HG03520 (cell line): Measurements from ENCODE around the gene SKIDA1.

Source experiments
- ATAC-seq: cut with Tn5 transposase; IDR thresholded peaks from one replicate; pipeline ENCODE4 v1.9.1; 2021; ENCODE audit warnings: mild to moderate bottlenecking, moderate library complexity; ENCODE audit not compliant: unreplicated experiment

SKIDA1 gene

DNA sequence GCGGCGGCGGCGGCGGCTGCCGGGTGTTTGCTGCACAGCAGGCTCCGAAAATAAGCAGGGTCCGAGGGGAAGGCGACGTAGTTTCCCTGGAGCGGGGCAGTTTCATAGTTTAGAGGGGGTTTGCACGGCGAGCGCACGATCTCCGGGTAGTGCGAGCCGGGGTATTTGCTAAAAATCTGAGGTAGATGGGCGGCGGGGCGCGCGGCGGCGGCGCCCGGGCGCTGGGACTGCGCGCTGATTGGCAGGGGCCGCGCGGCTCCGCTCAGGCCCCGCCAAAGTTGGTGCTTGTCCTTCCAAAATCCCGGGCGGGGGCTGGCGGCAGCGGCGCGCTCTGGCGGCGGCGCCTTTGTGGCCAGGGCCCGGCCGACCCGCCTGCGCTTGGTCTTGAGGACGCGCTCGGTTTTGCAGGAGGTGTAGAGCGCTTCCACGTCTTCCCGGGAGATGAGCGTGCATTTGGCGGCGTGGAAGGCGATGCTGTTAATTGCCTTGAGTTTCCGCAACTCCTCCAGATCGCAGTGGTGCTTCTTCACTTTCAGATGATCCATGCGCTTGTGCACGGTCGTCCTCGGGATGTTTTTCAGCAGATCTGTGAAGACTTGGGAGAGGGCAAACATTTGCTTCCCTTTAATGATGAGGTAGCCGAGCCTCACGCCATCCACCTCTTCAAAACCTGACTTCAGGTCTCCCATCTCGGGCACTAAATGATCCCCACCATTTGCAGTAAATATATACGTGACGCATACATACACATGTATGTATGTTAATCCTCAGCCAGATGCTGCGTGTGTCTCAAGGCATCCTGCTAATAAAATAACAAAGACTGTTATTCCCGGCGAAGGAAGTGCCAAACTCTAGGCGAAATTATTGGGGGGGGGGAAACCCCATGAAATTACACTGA lies 8.1 kb downstream of the SKIDA1 start:
- ATAC-seq = peak; percentile 26

GRCh38 chr10:21516242-21517131 lies 9.0 kb downstream of the SKIDA1 start:
- ATAC-seq = peak; percentile 71

DNA sequence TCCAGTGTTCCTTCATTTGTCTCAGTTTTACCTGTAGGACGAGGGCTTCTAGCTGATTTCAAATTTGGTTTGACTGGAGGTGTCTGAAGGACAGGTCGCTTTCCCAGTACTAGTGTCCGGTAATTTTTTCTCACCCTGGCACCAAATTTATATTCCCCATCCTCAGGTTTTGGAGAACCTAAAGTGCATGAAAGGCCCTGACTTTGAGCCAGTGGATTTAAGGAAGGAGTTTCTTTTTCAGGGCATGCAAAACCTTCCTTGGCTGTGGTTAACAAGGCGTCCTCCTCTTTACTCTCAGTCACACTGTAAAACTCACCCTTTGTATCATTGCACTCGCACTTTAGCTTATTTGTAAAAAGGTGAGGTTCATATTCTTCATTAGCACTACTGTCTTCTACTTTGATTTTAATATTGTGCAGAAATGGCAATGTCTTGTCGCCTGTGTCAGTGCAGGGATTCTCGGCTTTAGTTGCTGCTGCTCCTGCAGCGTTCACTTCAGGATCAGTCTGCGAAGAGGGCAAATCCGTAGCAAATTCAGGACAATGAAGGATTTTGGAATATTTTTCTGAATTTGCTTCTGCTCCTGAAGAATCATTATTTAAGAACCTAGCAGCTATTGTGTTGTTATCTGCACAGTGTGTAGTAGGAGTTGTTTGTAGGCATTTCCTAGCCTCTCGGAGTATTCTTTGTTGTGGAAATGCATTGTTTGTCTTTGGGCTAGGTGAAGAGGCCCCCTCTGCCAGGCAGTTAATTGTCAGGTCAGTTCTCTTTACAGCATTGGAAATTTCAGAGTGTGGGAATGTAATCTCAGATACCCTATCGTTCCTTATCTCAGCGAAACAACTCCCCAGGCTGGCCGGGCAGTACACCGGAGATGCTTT lies 9.9 kb downstream of the SKIDA1 start:
- no peak for ATAC-seq

DNA sequence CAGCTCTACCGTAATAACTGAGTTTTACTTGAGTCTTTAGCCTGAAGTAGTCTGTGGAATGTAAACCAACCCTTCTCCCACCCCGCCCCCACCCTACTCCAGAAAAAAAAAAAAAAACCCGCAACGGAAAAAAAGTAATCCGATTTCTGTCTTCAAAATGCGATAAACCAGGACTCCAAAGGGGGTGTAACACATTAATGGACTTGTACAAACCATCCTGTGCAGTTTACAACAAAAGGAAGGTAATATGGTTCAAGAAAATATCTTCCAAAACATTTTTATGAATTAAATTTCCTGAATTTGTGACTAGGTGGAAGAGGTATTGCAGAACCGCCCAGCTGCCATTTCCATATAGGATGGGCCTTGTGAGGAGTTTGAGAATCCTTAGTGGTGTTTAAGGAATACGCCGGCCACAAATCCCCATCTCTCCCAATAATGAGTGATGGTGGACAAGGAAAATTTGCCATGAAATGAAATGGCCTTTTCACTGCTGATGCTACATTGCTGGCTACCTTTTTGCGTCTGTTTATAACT lies 10.6 kb downstream of the SKIDA1 start:
- ATAC-seq = no peak

GRCh38 chr10:21514129-21514817 lies 11.2 kb downstream of the SKIDA1 start:
- no peak for ATAC-seq

DNA sequence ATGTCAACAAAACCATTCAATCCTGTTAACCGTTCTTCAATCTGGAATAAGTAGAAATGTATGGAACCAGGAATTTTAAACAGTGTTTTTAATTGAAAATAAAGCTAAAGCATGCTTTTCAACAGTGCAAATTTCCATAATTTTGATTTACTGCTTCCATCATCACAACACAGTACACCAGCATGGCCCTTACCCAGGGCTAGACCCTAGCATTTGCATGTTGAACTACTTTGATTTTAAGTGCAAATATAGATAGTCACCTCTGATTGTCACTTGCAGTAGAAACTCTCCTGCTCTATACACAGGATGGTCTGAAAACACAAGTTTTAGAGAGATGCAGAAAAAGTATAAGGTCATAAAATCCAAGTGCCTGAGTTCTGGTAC lies 12.1 kb downstream of the SKIDA1 start:
- ATAC-seq = no peak

GRCh38 chr10:21512573-21513404 lies 12.7 kb downstream of the SKIDA1 start:
- no peak for ATAC-seq

GRCh38 chr10:21511946-21512572 lies 13.4 kb downstream of the SKIDA1 start:
- ATAC-seq = no peak

DNA sequence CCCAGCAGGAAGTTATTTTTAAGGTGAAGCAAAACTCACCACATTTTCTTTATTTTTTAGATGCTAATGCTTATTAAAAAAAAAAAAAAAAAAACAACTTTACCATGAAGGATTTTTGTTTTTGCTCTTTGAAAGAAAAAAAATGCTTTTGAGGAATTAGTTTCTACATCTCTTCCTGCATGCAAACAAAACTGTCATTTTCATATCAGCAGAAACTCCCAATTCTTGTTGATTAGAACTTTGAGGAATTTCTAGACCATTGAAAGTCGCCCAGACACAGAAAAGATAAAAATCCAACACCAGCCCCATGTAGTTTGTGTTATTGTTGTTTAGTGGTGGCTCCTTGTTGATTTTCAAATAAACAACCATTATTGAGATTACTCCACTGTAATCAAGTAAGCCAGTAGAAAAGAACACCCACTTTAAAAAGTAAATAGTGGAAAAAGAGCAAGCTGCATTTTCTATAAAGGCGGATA lies 14.3 kb downstream of the SKIDA1 start:
- no peak for ATAC-seq

- ATAC-seq = no peak
Observed at GRCh38 chr10:21510241-21511094, 15.0 kb downstream of the SKIDA1 start.

DNA sequence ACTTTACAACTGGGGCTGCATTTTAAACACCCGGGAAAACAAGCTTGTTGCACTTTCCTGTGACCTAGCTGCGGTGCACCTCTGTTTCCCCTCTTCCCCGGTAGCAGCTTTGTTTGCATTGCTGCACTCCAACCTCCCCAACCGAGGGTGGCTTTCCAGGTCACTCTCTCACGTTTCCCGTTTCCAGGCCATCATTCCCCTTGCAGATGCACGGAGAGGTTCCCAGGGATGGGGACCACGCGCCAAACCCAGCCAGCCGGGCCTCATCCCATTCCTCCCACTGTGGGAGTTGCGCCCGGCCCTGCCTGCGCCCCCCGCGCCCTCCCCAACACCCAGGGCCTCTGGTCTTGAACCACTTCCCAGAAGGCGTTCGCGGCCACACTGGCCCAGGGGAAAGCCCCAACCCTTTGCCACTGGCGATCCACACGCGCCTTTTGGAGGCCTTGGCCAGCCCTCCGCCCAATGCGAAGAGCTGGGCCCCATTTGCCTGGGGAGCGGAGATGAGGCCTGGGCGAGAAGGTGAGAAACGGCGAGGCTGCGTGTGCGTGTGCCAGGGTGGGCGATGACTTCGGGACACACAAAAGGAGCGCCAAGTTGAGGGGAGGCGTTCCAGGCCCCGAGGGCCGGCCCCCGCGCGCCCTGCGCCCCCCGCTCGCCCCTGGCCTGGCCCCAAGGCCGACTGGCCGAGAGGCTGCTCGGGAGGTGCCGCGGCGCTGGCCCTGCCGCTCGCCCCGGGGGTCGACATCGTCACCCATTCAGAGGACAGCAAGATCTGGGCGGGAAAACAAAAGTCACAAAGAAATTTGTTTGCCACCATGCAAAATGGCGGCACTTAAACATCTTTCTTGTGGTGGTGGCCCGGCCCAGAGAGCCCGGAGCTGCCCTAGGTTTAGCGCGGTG lies 15.9 kb downstream of the SKIDA1 start:
- ATAC-seq = no peak

- ATAC-seq = no peak
Observed at GRCh38 chr10:21508706-21509331, 16.7 kb downstream of the SKIDA1 start.

- ATAC-seq = no peak
Observed at GRCh38 chr10:21507150-21507549, 18.3 kb downstream of the SKIDA1 start.

DNA sequence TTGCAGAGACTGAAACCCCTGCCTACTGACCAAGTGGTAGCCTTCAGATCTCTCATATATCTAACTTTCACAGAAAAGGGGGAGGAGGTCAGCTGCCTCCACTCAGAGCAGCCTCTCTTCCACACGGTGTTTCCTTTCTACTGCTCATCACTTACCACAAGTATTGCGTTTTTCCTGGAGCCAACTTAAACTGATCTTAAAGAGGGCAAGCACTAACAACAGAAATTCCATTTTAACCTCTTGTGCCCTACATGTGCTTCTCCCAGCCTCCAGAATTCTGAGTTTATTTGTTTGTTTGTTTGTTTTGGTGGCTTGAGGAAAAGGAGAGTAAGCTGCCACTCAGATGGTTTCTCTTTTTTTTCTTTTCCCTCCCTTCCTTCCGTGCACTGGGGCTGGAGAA lies 19.1 kb downstream of the SKIDA1 start:
- no peak for ATAC-seq

DNA sequence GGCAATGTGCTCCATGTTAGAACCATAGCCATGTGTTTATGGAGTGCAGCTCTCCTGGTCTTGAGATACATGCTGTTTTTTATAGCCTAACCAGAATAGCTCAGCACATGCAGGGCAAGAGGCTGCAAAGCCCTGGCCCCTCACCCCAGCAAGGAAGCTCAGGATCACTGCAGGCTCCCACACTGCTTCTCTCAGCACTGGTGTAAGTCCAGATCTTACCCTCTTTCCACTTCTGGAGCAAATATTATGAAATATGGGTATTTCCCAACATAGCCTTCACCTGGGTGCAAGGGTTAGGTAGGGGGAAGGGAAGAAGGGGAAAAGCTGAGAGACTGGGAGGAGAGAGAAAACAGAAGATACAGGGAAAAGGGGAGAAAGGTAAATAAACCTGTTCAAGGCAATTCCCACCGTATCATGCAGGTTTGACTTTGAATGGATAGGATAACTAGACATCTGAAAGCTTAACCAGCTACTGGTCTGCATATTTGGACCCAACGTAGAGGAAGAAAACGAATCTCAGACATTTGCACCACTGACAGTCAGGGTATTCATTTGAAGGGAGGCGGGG lies 19.7 kb downstream of the SKIDA1 start:
- no peak for ATAC-seq

DNA sequence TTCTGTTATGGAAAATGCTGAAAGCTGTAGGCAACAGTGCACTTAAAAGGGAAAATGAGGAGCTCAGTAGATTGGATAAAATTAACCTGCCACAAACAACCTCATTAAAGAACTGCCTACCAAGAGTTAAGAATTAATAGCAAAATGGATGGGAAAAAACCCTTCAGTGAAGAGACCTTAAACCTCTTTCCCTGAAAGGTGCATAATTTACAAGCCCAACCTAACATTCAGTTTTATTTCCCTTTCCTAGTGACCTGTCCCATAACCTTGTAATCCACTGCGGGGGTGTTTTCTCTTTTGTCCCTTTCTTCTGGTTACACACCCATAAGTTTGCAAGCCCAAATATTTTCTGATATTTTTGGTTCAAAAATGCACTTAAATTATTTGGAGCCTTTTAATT lies 21.9 kb downstream of the SKIDA1 start:
- ATAC-seq = no peak
